ENCODE data around the gene METTL8. TPM values are rescaled to one million over a fixed set of nuclear protein-coding genes. Genes with fewer than 3 reads are reported as not detected.
A peak's percentile ranks its signal among the peaks of the same experiment; 100 is the strongest.

Gene METTL8
- total and polyA plus RNA-seq, 2 experiments from 2014 or later = 60.9 to 64.3 TPM

DNA sequence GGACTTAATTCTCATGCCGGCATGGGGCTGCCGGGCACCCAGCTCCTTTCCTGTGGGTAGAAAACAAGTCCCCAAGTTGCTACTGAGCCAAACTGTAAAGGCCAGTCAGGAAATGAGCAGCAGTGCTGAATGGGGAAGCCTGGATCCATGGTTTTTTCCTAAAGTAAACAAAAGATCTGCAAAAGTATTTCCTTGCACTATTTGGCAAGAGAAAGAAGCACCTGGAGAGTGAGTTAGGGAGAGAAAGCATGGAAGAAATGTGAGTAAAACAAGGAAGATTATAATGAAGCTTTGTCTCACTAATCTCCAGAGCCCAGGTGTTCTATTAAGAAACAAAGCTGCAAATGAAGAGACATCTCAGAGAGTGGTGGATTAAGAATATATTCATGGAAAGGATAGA is 117.6 kb downstream of the METTL8 start:
- ATAC-seq (peak; percentile 72), DNase-seq (ENCODE audit: low spot score) (peak; percentile 89)
- Mint-ChIP-seq H3K27ac (peak overlapping the region; percentile 99), H3K36me3 (ENCODE audit: low read depth) (peaks cover 46% of the 10 kb centered on the region), H3K27me3 (ENCODE audit: insufficient read depth, low read depth, poor library complexity) (peaks cover 29% of the 10 kb centered on the region), H3K4me3 (peak overlapping the region; percentile 14; the same call in 2 of the 3 replicates), H3K9me3 (peaks cover 40% of the 10 kb centered on the region), H3K4me1 (peaks cover 72% of the 10 kb centered on the region)
- Histone ChIP-seq H3K27ac (ENCODE audit: low read depth) (peak overlapping the region; percentile 96), H3K36me3 (ENCODE audit: insufficient read depth) (peaks cover under 1% of the 10 kb centered on the region; the same call in 1 of the 2 replicates), H3K27me3 (ENCODE audit: insufficient read depth) (no peaks in the 10 kb centered on the region), H3K9me2 (ENCODE audit: insufficient read depth) (no peaks in the 10 kb centered on the region), H3K4me3 (0 out of 2 replicates have a peak overlapping the region, but pooled peaks have one; percentile 0), H3F3A (replicated peaks; ENCODE audit: low read depth) (peaks cover 16% of the 10 kb centered on the region), H4K20me1 (replicated peaks; ENCODE audit: insufficient read depth) (no peaks in the 10 kb centered on the region), H3K4me2 (peak overlapping the region; percentile 1; the same call in 1 of the 2 replicates), H2AFZ (no peak overlapping the region), H3K79me2 (replicated peaks; ENCODE audit: insufficient read depth) (no peaks in the 10 kb centered on the region), H3K4me1 (ENCODE audit: insufficient read depth) (peaks cover 47% of the 10 kb centered on the region)
- TF ChIP-seq POLR2AphosphoS5 (IDR thresholded peaks at IDR 0.05; ENCODE audit: low read depth) (peak; percentile 29; the same call in 1 of the 2 replicates), ZNF114 (CRISPR knock-in tag; IDR thresholded peaks at IDR 0.05) (no peak), JUNB (IDR thresholded peaks at IDR 0.05; ENCODE audit: unreplicated experiment) (no peak), STAT1 (IDR thresholded peaks at IDR 0.05; ENCODE audit: unreplicated experiment) (no peak), NANOG (IDR thresholded peaks at IDR 0.05; ENCODE audit: borderline replicate concordance) (peak; percentile 94)
- TF ChIP-seq, protein P1, sequence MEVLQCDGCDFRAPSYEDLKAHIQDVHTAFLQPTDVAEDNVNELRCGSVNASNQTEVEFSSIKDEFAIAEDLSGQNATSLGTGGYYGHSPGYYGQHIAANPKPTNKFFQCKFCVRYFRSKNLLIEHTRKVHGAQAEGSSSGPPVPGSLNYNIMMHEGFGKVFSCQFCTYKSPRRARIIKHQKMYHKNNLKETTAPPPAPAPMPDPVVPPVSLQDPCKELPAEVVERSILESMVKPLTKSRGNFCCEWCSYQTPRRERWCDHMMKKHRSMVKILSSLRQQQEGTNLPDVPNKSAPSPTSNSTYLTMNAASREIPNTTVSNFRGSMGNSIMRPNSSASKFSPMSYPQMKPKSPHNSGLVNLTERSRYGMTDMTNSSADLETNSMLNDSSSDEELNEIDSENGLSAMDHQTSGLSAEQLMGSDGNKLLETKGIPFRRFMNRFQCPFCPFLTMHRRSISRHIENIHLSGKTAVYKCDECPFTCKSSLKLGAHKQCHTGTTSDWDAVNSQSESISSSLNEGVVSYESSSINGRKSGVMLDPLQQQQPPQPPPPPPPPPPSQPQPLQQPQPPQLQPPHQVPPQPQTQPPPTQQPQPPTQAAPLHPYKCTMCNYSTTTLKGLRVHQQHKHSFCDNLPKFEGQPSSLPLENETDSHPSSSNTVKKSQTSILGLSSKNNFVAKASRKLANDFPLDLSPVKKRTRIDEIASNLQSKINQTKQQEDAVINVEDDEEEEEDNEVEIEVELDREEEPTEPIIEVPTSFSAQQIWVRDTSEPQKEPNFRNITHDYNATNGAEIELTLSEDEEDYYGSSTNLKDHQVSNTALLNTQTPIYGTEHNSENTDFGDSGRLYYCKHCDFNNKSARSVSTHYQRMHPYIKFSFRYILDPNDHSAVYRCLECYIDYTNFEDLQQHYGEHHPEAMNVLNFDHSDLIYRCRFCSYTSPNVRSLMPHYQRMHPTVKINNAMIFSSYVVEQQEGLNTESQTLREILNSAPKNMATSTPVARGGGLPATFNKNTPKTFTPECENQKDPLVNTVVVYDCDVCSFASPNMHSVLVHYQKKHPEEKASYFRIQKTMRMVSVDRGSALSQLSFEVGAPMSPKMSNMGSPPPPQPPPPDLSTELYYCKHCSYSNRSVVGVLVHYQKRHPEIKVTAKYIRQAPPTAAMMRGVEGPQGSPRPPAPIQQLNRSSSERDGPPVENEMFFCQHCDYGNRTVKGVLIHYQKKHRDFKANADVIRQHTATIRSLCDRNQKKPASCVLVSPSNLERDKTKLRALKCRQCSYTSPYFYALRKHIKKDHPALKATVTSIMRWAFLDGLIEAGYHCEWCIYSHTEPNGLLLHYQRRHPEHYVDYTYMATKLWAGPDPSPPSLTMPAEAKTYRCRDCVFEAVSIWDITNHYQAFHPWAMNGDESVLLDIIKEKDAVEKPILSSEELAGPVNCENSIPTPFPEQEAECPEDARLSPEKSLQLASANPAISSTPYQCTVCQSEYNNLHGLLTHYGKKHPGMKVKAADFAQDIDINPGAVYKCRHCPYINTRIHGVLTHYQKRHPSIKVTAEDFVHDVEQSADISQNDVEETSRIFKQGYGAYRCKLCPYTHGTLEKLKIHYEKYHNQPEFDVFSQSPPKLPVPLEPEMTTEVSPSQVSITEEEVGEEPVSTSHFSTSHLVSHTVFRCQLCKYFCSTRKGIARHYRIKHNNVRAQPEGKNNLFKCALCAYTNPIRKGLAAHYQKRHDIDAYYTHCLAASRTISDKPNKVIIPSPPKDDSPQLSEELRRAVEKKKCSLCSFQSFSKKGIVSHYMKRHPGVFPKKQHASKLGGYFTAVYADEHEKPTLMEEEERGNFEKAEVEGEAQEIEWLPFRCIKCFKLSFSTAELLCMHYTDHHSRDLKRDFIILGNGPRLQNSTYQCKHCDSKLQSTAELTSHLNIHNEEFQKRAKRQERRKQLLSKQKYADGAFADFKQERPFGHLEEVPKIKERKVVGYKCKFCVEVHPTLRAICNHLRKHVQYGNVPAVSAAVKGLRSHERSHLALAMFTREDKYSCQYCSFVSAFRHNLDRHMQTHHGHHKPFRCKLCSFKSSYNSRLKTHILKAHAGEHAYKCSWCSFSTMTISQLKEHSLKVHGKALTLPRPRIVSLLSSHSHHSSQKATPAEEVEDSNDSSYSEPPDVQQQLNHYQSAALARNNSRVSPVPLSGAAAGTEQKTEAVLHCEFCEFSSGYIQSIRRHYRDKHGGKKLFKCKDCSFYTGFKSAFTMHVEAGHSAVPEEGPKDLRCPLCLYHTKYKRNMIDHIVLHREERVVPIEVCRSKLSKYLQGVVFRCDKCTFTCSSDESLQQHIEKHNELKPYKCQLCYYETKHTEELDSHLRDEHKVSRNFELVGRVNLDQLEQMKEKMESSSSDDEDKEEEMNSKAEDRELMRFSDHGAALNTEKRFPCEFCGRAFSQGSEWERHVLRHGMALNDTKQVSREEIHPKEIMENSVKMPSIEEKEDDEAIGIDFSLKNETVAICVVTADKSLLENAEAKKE (CRISPR knock-in tag; IDR thresholded peaks at IDR 0.05) = peak; percentile 49; the same call in 1 of the 2 replicates
- TF ChIP-seq, protein P2, sequence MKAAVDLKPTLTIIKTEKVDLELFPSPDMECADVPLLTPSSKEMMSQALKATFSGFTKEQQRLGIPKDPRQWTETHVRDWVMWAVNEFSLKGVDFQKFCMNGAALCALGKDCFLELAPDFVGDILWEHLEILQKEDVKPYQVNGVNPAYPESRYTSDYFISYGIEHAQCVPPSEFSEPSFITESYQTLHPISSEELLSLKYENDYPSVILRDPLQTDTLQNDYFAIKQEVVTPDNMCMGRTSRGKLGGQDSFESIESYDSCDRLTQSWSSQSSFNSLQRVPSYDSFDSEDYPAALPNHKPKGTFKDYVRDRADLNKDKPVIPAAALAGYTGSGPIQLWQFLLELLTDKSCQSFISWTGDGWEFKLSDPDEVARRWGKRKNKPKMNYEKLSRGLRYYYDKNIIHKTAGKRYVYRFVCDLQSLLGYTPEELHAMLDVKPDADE (IDR thresholded peaks at IDR 0.05) = peak; percentile 73
- TF ChIP-seq, protein P3, sequence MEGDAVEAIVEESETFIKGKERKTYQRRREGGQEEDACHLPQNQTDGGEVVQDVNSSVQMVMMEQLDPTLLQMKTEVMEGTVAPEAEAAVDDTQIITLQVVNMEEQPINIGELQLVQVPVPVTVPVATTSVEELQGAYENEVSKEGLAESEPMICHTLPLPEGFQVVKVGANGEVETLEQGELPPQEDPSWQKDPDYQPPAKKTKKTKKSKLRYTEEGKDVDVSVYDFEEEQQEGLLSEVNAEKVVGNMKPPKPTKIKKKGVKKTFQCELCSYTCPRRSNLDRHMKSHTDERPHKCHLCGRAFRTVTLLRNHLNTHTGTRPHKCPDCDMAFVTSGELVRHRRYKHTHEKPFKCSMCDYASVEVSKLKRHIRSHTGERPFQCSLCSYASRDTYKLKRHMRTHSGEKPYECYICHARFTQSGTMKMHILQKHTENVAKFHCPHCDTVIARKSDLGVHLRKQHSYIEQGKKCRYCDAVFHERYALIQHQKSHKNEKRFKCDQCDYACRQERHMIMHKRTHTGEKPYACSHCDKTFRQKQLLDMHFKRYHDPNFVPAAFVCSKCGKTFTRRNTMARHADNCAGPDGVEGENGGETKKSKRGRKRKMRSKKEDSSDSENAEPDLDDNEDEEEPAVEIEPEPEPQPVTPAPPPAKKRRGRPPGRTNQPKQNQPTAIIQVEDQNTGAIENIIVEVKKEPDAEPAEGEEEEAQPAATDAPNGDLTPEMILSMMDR (conservative IDR thresholded peaks at IDR 0.05; ENCODE audit: low read depth in 2 of 2) = no peak
